Osteoblast (primary cell): Measurements from ENCODE around the gene MPZ. TPM values are rescaled to one million over a fixed set of nuclear protein-coding genes. Genes with fewer than 3 reads are reported as not detected.

Experiments used
- DNase-seq: peaks from one replicate; pipeline ENCODE4 v3.0.0; 2011; ENCODE audit warnings: low spot score, mixed read lengths; ENCODE audit not compliant: insufficient read length; ENCODE audit errors: missing footprints
- H2AFZ ChIP-seq: 2 replicates; pipeline ENCODE4 v1.6.0; 2011; ENCODE audit warnings: mild to moderate bottlenecking, low read length
- H3K27ac ChIP-seq: 2 replicates; pipeline ENCODE4 v1.5.1; 2011; ENCODE audit warnings: mild to moderate bottlenecking, low read depth, low read length, moderate library complexity
- H3K27me3 ChIP-seq: 2 replicates; pipeline ENCODE4 v1.6.0; 2012; ENCODE audit warnings: mild to moderate bottlenecking, control low read depth, inconsistent platforms, low read length, moderate library complexity; ENCODE audit not compliant: insufficient read depth
- H3K36me3 ChIP-seq: 2 replicates; pipeline ENCODE4 v1.5.1; 2011; ENCODE audit warnings: mild to moderate bottlenecking, low read length, control low read depth, moderate library complexity; ENCODE audit not compliant: insufficient read depth
- H3K4me1 ChIP-seq: 2 replicates; pipeline ENCODE4 v1.5.1; 2011; ENCODE audit warnings: mild to moderate bottlenecking, low read length, control low read depth, moderate library complexity; ENCODE audit not compliant: insufficient read depth
- H3K4me2 ChIP-seq: 2 replicates; pipeline ENCODE4 v1.6.0; 2011; ENCODE audit warnings: mild to moderate bottlenecking, low read length; ENCODE audit not compliant: insufficient read depth
- H3K4me3 ChIP-seq: fragments of 200-600 bp; sonication (generic); 3 replicates; pipeline ENCODE4 v1.5.1; 2012; ENCODE audit warnings: mild to moderate bottlenecking, low read length, inconsistent platforms; ENCODE audit not compliant: insufficient read depth
- H3K79me2 ChIP-seq: 2 replicates; pipeline ENCODE4 v1.6.0; 2012; ENCODE audit warnings: mild to moderate bottlenecking, low read length, control low read depth, inconsistent platforms; ENCODE audit not compliant: insufficient read depth
- H3K9me3 ChIP-seq: 2 replicates; pipeline ENCODE4 v1.5.1; 2011; ENCODE audit warnings: low read depth, low read length, control low read depth
- H4K20me1 ChIP-seq: 2 replicates; pipeline ENCODE4 v1.6.0; 2012; ENCODE audit warnings: mild to moderate bottlenecking, low read length, control low read depth; ENCODE audit not compliant: insufficient read depth
- total RNA-seq: library from RNA; depleted of rRNA; stranded (reverse); fragments of >200 nt; gene quantifications from 2 replicates; pipeline ENCODE4 v1.2.3, GENCODE V29; 2012
- TF ChIP-seq, protein P1 (sequence below): IDR thresholded peaks from 2 replicates; pipeline ENCODE4 v1.5.1; 2011; ENCODE audit warnings: mild to moderate bottlenecking, low read depth, low read length, moderate library complexity; ENCODE audit errors: extremely low read depth

The MPZ gene
- total RNA-seq, 1 donor = 2.2 TPM

GRCh38 chr1:161285113-161285512, 24.7 kb downstream of the MPZ start:
- H3K4me2 ChIP-seq = no peak overlapping the region
- no peaks in the 10 kb centered on the region for H3K79me2 ChIP-seq
- no peak overlapping the region for H3K27ac ChIP-seq
- TF ChIP-seq, protein P1, sequence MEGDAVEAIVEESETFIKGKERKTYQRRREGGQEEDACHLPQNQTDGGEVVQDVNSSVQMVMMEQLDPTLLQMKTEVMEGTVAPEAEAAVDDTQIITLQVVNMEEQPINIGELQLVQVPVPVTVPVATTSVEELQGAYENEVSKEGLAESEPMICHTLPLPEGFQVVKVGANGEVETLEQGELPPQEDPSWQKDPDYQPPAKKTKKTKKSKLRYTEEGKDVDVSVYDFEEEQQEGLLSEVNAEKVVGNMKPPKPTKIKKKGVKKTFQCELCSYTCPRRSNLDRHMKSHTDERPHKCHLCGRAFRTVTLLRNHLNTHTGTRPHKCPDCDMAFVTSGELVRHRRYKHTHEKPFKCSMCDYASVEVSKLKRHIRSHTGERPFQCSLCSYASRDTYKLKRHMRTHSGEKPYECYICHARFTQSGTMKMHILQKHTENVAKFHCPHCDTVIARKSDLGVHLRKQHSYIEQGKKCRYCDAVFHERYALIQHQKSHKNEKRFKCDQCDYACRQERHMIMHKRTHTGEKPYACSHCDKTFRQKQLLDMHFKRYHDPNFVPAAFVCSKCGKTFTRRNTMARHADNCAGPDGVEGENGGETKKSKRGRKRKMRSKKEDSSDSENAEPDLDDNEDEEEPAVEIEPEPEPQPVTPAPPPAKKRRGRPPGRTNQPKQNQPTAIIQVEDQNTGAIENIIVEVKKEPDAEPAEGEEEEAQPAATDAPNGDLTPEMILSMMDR = no peak
- H3K36me3 ChIP-seq = no peaks in the 10 kb centered on the region
- no peaks in the 10 kb centered on the region for H3K9me3 ChIP-seq
- H3K4me1 ChIP-seq = no peaks in the 10 kb centered on the region
- no peak overlapping the region for H3K4me3 ChIP-seq
- DNase-seq = no peak
- no peaks in the 10 kb centered on the region for H4K20me1 ChIP-seq
- no peak overlapping the region for H2AFZ ChIP-seq
- peaks cover 21% of the 10 kb centered on the region for H3K27me3 ChIP-seq

DNA sequence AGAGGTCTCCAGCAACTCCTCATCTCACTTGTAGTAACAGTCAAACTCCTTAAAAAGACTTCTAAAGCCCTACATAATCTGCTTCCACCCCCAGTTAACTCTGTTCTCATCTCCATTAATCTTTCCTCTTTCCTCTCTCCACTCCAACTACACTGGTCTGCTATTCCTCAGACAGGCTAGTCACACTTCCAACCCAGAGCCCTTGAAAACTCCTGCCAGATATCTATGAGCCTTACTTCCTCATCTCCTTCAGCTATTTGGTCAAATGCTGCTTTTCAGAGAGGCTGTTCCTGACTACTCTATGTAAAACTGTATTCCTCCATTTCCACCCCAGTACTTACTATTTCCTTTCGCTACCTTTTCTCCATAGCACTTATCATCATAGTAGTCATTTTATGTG, 26.8 kb downstream of the MPZ start:
- Histone ChIP-seq H3K27ac (no peak overlapping the region), H3K9me3 (no peaks in the 10 kb centered on the region), H3K79me2 (no peaks in the 10 kb centered on the region), H3K27me3 (peaks cover 23% of the 10 kb centered on the region), H3K4me3 (no peak overlapping the region), H3K36me3 (no peaks in the 10 kb centered on the region), H4K20me1 (no peaks in the 10 kb centered on the region), H2AFZ (no peak overlapping the region), H3K4me1 (no peaks in the 10 kb centered on the region), H3K4me2 (no peak overlapping the region)
- DNase-seq = no peak
- TF ChIP-seq, protein P1 = no peak

DNA sequence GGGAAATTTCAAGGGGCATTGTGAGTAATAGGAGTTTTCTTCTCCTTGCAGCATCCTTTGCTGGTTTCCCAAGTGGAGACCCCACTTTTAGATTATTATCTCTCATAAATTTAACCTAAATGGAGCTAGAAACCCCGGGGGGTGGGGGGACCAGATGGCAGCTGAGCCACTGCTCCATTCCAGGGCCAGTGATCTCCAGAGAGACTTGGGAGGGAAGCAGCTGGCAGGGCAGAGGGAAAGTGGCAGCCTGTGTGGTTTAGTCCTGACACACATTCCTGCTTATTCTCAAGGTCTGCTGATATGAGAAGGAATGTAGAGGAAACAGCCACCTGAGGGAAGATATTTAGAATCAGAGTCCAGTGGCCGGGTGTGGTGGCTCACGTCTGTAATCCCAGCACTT, 34.9 kb downstream of the MPZ start:
- Histone ChIP-seq H2AFZ (no peak overlapping the region), H3K27me3 (peaks cover 21% of the 10 kb centered on the region), H3K9me3 (no peaks in the 10 kb centered on the region), H3K36me3 (no peaks in the 10 kb centered on the region), H3K79me2 (no peaks in the 10 kb centered on the region), H3K4me2 (no peak overlapping the region), H3K4me1 (no peaks in the 10 kb centered on the region), H3K4me3 (no peak overlapping the region), H3K27ac (no peak overlapping the region), H4K20me1 (no peaks in the 10 kb centered on the region)
- DNase-seq = no peak
- TF ChIP-seq, protein P1 = no peak

DNA sequence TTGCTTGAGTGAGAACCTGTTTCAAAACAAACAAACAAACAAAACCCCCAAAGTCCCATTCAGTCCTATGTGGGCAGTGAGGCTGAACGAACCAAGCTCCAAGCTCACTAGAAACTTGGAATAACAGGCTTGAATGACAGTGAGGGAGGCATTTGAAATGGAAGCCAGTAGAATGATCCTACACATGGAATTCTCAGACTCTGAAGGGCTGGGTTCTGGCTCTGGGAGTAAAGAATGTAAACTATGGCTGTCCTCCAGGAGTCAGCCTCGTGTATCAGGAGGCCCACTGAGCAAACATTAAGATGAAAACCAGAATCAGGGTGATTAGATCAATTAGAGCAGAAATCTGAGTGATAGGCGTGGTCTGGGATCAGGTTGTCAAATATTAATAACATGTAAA, 36.4 kb downstream of the MPZ start:
- DNase-seq = no peak
- Histone ChIP-seq H3K9me3 (no peaks in the 10 kb centered on the region), H3K36me3 (no peaks in the 10 kb centered on the region), H3K79me2 (no peaks in the 10 kb centered on the region), H3K4me3 (no peak overlapping the region), H3K4me1 (no peaks in the 10 kb centered on the region), H4K20me1 (no peaks in the 10 kb centered on the region), H3K27me3 (peaks cover 21% of the 10 kb centered on the region), H2AFZ (no peak overlapping the region), H3K4me2 (no peak overlapping the region), H3K27ac (no peak overlapping the region)
- TF ChIP-seq, protein P1 = no peak
